Ectodermal cell (in vitro differentiated cells): ENCODE results near the gene HOXD1.
A peak's percentile ranks its signal among the peaks of the same experiment; 100 is the strongest.

Experiments
- H3K27ac ChIP-seq: 2 replicates; pipeline ENCODE4 v1.7.0; 2013; ENCODE audit warnings: mild to moderate bottlenecking, low read depth, low read length; ENCODE audit not compliant: insufficient read depth, poor library complexity, severe bottlenecking
- H3K27me3 ChIP-seq: 2 replicates; pipeline ENCODE4 v1.7.0; 2013; ENCODE audit warnings: mild to moderate bottlenecking, low read length; ENCODE audit not compliant: insufficient read depth, control insufficient read depth, poor library complexity, severe bottlenecking
- H3K36me3 ChIP-seq: one replicate; pipeline ENCODE4 v1.7.0; 2013; ENCODE audit warnings: low read length; ENCODE audit not compliant: control insufficient read depth, insufficient read depth
- H3K4me1 ChIP-seq: one replicate; pipeline ENCODE4 v1.7.0; 2013; ENCODE audit warnings: low read length; ENCODE audit not compliant: control insufficient read depth, insufficient read depth
- H3K4me3 ChIP-seq: 2 replicates; pipeline ENCODE4 v1.7.0; 2013; ENCODE audit warnings: low read depth, low read length, control low read depth; ENCODE audit not compliant: insufficient read depth
- H3K9me3 ChIP-seq: 2 replicates; pipeline ENCODE4 v1.7.0; 2013; ENCODE audit warnings: mild to moderate bottlenecking, low read length, moderate library complexity; ENCODE audit not compliant: control insufficient read depth
- WGBS, 2 experiments: methylation state at CpG; one replicate each; pipeline ENCODE4 v1.1.7; 2013; ENCODE audit warnings: missing lambda C conversion rate in 2 of 2; 5-methylcytosine and 5-hydroxymethylcytosine counted together

The HOXD1 gene

GRCh38 chr2:176154576-176155252, 33.8 kb upstream of the HOXD1 start:
- no peak overlapping the region for H3K4me3 ChIP-seq
- WGBS, 2 experiments, result 4 to 11% methylated on average over 10 to 11 of the region's 11 CpGs
- no peaks in the 10 kb centered on the region for H3K36me3 ChIP-seq
- H3K4me1 ChIP-seq, result no peaks in the 10 kb centered on the region
- no peaks in the 10 kb centered on the region for H3K9me3 ChIP-seq
- peaks cover 100% of the 10 kb centered on the region for H3K27me3 ChIP-seq
- H3K27ac ChIP-seq, result no peak overlapping the region

GRCh38 chr2:176155356-176156044, 33.0 kb upstream of the HOXD1 start:
- 0 to 3% methylated on average over 6 of the region's 6 CpGs for whole genome bisulfite sequencing, 2 experiments
- Histone ChIP-seq H3K4me1 (no peaks in the 10 kb centered on the region), H3K36me3 (no peaks in the 10 kb centered on the region), H3K9me3 (no peaks in the 10 kb centered on the region), H3K4me3 (no peak overlapping the region), H3K27ac (no peak overlapping the region), H3K27me3 (peaks cover 100% of the 10 kb centered on the region)

- no peak overlapping the region for H3K4me3 ChIP-seq
- no peaks in the 10 kb centered on the region for H3K36me3 ChIP-seq
- no peak overlapping the region for H3K27ac ChIP-seq
- WGBS, 2 experiments, result 12 to 14% methylated on average over 8 of the region's 8 CpGs
- peaks cover 100% of the 10 kb centered on the region for H3K27me3 ChIP-seq
- H3K4me1 ChIP-seq, result no peaks in the 10 kb centered on the region
- H3K9me3 ChIP-seq, result no peaks in the 10 kb centered on the region
Observed at GRCh38 chr2:176156301-176156806, 32.1 kb upstream of the HOXD1 start.

- Histone ChIP-seq H3K4me1 (no peaks in the 10 kb centered on the region), H3K9me3 (no peaks in the 10 kb centered on the region), H3K27ac (peak within 1 kb of the TSS; percentile 28), H3K4me3 (no peak within 1 kb of the TSS), H3K36me3 (no peaks in the 10 kb centered on the region), H3K27me3 (peaks cover 100% of the 10 kb centered on the region)
- 4% methylated on average over 48 of the region's 48 CpGs for WGBS, 2 experiments
Observed at GRCh38 chr2:176156807-176157498, 31.5 kb upstream of the HOXD1 start, which contains the start of gene HOXD3. Gene HOXD3 (plus strand): TSS chr2:176157307. CDS start chr2:176169115, 11,808 bp downstream.

GRCh38 chr2:176157499-176158185, 30.8 kb upstream of the HOXD1 start:
- Histone ChIP-seq H3K27me3 (peaks cover 100% of the 10 kb centered on the region), H3K27ac (no peak overlapping the region), H3K9me3 (no peaks in the 10 kb centered on the region), H3K4me1 (no peaks in the 10 kb centered on the region), H3K36me3 (no peaks in the 10 kb centered on the region), H3K4me3 (no peak overlapping the region)
- 3% methylated on average over 42 to 43 of the region's 43 CpGs for WGBS, 2 experiments

- Histone ChIP-seq H3K27ac (no peak overlapping the region), H3K4me3 (no peak overlapping the region), H3K36me3 (no peaks in the 10 kb centered on the region), H3K9me3 (no peaks in the 10 kb centered on the region), H3K4me1 (no peaks in the 10 kb centered on the region), H3K27me3 (peaks cover 100% of the 10 kb centered on the region)
- WGBS, 2 experiments, result 3 to 4% methylated on average over 19 to 22 of the region's 22 CpGs
Observed at GRCh38 chr2:176158186-176158591, 30.3 kb upstream of the HOXD1 start.

GRCh38 chr2:176158855-176159662, 29.4 kb upstream of the HOXD1 start:
- no peak overlapping the region for H3K4me3 ChIP-seq
- WGBS, 2 experiments, result 6 to 7% methylated on average over 39 of the region's 39 CpGs
- no peak overlapping the region for H3K27ac ChIP-seq
- no peaks in the 10 kb centered on the region for H3K4me1 ChIP-seq
- H3K27me3 ChIP-seq, result peaks cover 100% of the 10 kb centered on the region
- H3K36me3 ChIP-seq, result no peaks in the 10 kb centered on the region
- H3K9me3 ChIP-seq, result no peaks in the 10 kb centered on the region

GRCh38 chr2:176159663-176160250, 28.7 kb upstream of the HOXD1 start:
- Histone ChIP-seq H3K36me3 (no peaks in the 10 kb centered on the region), H3K27ac (no peak overlapping the region), H3K27me3 (peaks cover 100% of the 10 kb centered on the region), H3K9me3 (no peaks in the 10 kb centered on the region), H3K4me3 (no peak overlapping the region), H3K4me1 (no peaks in the 10 kb centered on the region)
- WGBS, 2 experiments, result 2 to 3% methylated on average over 43 of the region's 44 CpGs
